RKO (cell line): ENCODE results near the gene SPANXA2.
"Not testable (repeated sequence)": the region's sequence is repeated elsewhere in the genome, so short reads cannot be mapped to it uniquely, and the experiment has no call there.

Experiments used
- DNase-seq: peaks from one replicate; pipeline ENCODE4 v3.0.0-alpha.2; 2016; ENCODE audit warnings: low spot score

SPANXA2 gene

GRCh38 chrX:141589408-141589807 is at the start of gene SPANXA2:
Gene SPANXA2, plus strand, starts transcription at chrX:141589708. Its CDS starts 60 bp downstream, at chrX:141589768.
- not testable (repeated sequence) for DNase-seq

- DNase-seq: not testable (repeated sequence)
Observed at GRCh38 chrX:141542551-141542950, 47.0 kb upstream of the SPANXA2 start.

GRCh38 chrX:141584638-141585037 is 4.9 kb upstream of the SPANXA2 start, which contains the start of gene SPANXA1:
Gene SPANXA1, minus strand, starts transcription at chrX:141584738. Its CDS starts 60 bp downstream, at chrX:141584678.
- not testable (repeated sequence) for DNase-seq

- no peak for DNase-seq
Observed at GRCh38 chrX:141609111-141609510, 19.6 kb downstream of the SPANXA2 start.

GRCh38 chrX:141619336-141619735 is 29.8 kb downstream of the SPANXA2 start:
- DNase-seq: no peak

GRCh38 chrX:141632124-141632523 is 42.6 kb downstream of the SPANXA2 start:
- DNase-seq: no peak

GRCh38 chrX:141638550-141638949 is 49.0 kb downstream of the SPANXA2 start:
- DNase-seq: no peak
